ENCODE measurements around the gene SETD2.
"Not testable (repeated sequence)": the region's sequence is repeated elsewhere in the genome, so short reads cannot be mapped to it uniquely, and the experiment has no call there.

SETD2 gene

DNA sequence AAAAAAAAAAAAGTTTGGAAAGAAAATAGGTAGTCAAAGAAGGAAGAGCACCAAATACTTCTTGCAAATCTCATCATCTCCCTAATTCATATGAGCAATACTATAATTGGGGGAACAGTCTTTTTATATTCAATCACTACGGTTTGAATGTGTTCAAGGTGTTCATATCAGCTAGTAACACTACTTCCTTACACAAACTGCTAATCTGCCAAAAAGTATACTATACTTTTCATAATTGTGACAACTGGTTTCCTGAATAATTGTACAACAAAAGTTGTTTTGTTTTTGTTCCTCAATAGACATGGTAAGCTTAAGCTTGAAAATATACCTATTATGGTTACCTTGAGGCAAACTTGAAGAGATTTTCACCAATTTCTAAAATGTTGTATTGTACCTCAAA lies 12.1 kb downstream of the SETD2 start:
- H3K27ac ChIP-seq: no peak overlapping the region
- CTCF ChIA-PET: interaction anchor here (1.2 kb wide), 1 partner anchor 12 kb away, joined by 4 read pairs; no protein-coding TSS in a partner anchor
- no peak for DNase-seq (ENCODE audit: low spot score)
- POLR2A ChIA-PET (ENCODE audit: low non-redundant PET): no interaction called here
- TF ChIP-seq, protein P1, sequence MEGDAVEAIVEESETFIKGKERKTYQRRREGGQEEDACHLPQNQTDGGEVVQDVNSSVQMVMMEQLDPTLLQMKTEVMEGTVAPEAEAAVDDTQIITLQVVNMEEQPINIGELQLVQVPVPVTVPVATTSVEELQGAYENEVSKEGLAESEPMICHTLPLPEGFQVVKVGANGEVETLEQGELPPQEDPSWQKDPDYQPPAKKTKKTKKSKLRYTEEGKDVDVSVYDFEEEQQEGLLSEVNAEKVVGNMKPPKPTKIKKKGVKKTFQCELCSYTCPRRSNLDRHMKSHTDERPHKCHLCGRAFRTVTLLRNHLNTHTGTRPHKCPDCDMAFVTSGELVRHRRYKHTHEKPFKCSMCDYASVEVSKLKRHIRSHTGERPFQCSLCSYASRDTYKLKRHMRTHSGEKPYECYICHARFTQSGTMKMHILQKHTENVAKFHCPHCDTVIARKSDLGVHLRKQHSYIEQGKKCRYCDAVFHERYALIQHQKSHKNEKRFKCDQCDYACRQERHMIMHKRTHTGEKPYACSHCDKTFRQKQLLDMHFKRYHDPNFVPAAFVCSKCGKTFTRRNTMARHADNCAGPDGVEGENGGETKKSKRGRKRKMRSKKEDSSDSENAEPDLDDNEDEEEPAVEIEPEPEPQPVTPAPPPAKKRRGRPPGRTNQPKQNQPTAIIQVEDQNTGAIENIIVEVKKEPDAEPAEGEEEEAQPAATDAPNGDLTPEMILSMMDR (conservative IDR thresholded peaks at IDR 0.05; ENCODE audit: low read depth): no peak

DNA sequence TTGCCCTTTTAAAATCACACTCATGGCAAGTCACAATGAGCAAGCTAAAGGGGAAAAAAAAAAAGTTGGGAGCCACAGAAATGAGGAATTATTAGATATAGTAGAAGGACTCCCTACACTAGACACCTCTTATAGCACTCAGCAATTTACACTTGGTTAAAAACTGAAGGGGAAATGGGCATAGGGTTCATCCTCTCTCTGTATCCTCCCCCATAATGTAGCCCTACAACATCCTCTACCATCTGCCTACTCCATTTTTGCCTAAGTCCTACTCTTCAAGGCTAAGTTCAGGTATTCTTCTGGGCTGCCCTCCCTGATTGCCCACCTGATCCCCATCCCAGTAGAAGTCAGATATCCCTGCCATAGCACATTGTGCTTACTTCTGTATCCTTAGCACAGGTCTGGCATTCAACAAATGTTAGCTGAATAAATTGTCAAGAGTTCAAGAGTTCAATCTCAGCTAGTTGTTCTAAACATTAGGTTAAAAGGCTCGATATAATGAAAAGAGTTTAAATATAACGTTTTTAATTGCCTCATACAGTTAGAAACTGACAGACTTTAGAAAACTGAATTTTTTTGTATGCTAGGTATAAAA lies 14.5 kb downstream of the SETD2 start:
- ChIA-PET POLR2A (ENCODE audit: low non-redundant PET) (no interaction called here), CTCF (interaction anchor here (0.6 kb wide), 1 partner anchor 15 kb away, joined by 4 read pairs; no protein-coding TSS in a partner anchor)
- no peak overlapping the region for H3K27ac ChIP-seq
- TF ChIP-seq, protein P1 (conservative IDR thresholded peaks at IDR 0.05; ENCODE audit: low read depth): no peak
- DNase-seq (ENCODE audit: low spot score): no peak

DNA sequence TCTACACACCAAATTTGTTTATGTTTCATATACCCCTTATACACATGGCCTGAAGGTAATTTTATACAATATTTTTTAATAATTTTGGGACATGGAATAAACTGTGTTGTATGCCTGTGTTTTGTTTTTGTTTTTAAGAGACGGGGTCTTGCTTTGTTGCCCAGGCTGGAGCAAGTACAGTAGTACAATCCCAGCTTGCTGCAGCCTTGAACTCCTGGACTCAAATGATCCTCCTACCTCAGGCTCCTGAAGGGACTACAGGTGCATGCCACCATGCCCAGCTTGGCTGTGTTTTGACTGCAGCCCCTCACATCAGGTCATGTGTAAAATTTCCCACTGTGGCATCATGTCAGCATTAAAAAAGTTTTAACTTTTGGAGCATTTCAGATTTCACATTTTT lies 18.6 kb downstream of the SETD2 start:
- H3K27ac ChIP-seq: no peak overlapping the region
- DNase-seq (ENCODE audit: low spot score): no peak
- ChIA-PET CTCF (interaction anchor here (0.7 kb wide), 1 partner anchor 521 kb away, joined by 3 read pairs; no protein-coding TSS in a partner anchor), POLR2A (ENCODE audit: low non-redundant PET) (no interaction called here)
- TF ChIP-seq, protein P1 (conservative IDR thresholded peaks at IDR 0.05; ENCODE audit: low read depth): no peak

DNA sequence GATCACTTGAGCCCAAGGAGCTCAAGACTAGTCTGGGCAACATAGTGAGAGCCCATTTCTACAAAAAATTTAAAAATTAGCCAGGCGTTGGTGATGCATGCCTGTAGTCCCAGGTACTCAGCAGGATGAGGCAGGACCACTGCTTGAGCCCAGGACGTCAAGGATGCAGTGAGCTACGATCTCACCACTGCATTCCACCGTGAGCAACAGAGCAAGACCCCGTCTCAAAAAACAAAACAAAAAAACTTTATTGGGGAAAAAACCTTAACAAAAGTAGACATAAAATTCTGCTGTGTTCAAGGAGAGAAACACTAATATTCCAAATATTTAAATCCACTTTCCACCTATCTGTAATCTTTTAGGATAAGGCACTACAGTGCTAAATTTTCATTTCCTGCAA lies 20.8 kb downstream of the SETD2 start:
- POLR2A ChIA-PET (ENCODE audit: low non-redundant PET): no interaction called here
- H3K27ac ChIP-seq: no peak overlapping the region
- TF ChIP-seq, protein P1 (conservative IDR thresholded peaks at IDR 0.05; ENCODE audit: low read depth): no peak
- CTCF ChIA-PET: interaction anchor here (1.1 kb wide), 1 partner anchor 181 kb away, joined by 3 read pairs; no protein-coding TSS in a partner anchor
- DNase-seq (ENCODE audit: low spot score): no peak

GRCh38 chr3:47142536-47142935 lies 21.4 kb downstream of the SETD2 start:
- H3K27ac ChIP-seq; DNase-seq (ENCODE audit: low spot score); POLR2A ChIA-PET (ENCODE audit: low non-redundant PET); CTCF ChIA-PET: not testable (repeated sequence)

- H3K27ac ChIP-seq: 0 out of 2 replicates have a peak overlapping the region, but pooled peaks have one; percentile 23
- CTCF ChIA-PET: interaction anchor here (0.7 kb wide), 1 partner anchor 184 kb away, joined by 3 read pairs; no protein-coding TSS in a partner anchor
- POLR2A ChIA-PET (ENCODE audit: low non-redundant PET); DNase-seq (ENCODE audit: low spot score): not testable (repeated sequence)
Observed at GRCh38 chr3:47140973-47141461, 22.9 kb downstream of the SETD2 start.

GRCh38 chr3:47140553-47140952 lies 23.4 kb downstream of the SETD2 start:
- POLR2A ChIA-PET (ENCODE audit: low non-redundant PET); DNase-seq (ENCODE audit: low spot score): not testable (repeated sequence)
- 0 out of 2 replicates have a peak overlapping the region, but pooled peaks have one; percentile 23 for H3K27ac ChIP-seq
- CTCF ChIA-PET: interaction anchor here (0.7 kb wide), 1 partner anchor 184 kb away, joined by 3 read pairs; no protein-coding TSS in a partner anchor

GRCh38 chr3:47134311-47134710 lies 29.6 kb downstream of the SETD2 start:
- H3K27ac ChIP-seq: no peak overlapping the region
- DNase-seq (ENCODE audit: low spot score): no peak
- ChIA-PET POLR2A (ENCODE audit: low non-redundant PET) (no interaction called here), CTCF (no interaction called here)
- TF ChIP-seq, protein P1 (conservative IDR thresholded peaks at IDR 0.05; ENCODE audit: low read depth): no peak
